Mesodermal cell (in vitro differentiated cells): ENCODE data around the gene UBE2L3. TPM values are rescaled to one million over a fixed set of nuclear protein-coding genes. Genes with fewer than 3 reads are reported as not detected.
A peak's percentile ranks its signal among the peaks of the same experiment; 100 is the strongest.
"Not testable (repeated sequence)": the region's sequence is repeated elsewhere in the genome, so short reads cannot be mapped to it uniquely, and the experiment has no call there.

Experiments used
- H3K27ac ChIP-seq: 2 replicates; pipeline ENCODE4 v1.7.0; 2013; ENCODE audit warnings: mild to moderate bottlenecking, low read depth, low read length, moderate library complexity; ENCODE audit not compliant: severe bottlenecking
- H3K36me3 ChIP-seq: 2 replicates; pipeline ENCODE4 v1.7.1; 2013; ENCODE audit warnings: mild to moderate bottlenecking, low read length, moderate library complexity; ENCODE audit not compliant: control insufficient read depth, insufficient read depth
- H3K4me1 ChIP-seq: one replicate; pipeline ENCODE4 v1.7.1; 2013; ENCODE audit warnings: mild to moderate bottlenecking, low read length; ENCODE audit not compliant: insufficient read depth, control insufficient read depth, poor library complexity, severe bottlenecking
- H3K4me3 ChIP-seq: 2 replicates; pipeline ENCODE4 v1.7.0; 2013; ENCODE audit warnings: low read length, control low read depth, mild to moderate bottlenecking; ENCODE audit not compliant: insufficient read depth, poor library complexity, severe bottlenecking; ENCODE audit errors: extremely low read depth
- H3K9me3 ChIP-seq: 2 replicates; pipeline ENCODE4 v1.7.1; 2013; ENCODE audit warnings: mild to moderate bottlenecking, low read length, moderate library complexity; ENCODE audit not compliant: control insufficient read depth
- WGBS, 2 experiments: methylation state at CpG; one replicate each; pipeline ENCODE4 v1.1.5; 2013; ENCODE audit warnings: missing lambda C conversion rate in 2 of 2; ENCODE audit not compliant: insufficient coverage in 2 of 2; 5-methylcytosine and 5-hydroxymethylcytosine counted together
- polyA plus RNA-seq, 2 experiments: library from polyadenylated mRNA; stranded (reverse); fragments of 50-300 nt; gene quantifications; one replicate each; pipeline ENCODE4 v1.2.3, GENCODE V29; 2013

Gene UBE2L3
- 82.6 TPM for polyA plus RNA-seq (2013, experiment 1 of 2)
- polyA plus RNA-seq (2013, experiment 2 of 2) = 85.4 TPM

DNA sequence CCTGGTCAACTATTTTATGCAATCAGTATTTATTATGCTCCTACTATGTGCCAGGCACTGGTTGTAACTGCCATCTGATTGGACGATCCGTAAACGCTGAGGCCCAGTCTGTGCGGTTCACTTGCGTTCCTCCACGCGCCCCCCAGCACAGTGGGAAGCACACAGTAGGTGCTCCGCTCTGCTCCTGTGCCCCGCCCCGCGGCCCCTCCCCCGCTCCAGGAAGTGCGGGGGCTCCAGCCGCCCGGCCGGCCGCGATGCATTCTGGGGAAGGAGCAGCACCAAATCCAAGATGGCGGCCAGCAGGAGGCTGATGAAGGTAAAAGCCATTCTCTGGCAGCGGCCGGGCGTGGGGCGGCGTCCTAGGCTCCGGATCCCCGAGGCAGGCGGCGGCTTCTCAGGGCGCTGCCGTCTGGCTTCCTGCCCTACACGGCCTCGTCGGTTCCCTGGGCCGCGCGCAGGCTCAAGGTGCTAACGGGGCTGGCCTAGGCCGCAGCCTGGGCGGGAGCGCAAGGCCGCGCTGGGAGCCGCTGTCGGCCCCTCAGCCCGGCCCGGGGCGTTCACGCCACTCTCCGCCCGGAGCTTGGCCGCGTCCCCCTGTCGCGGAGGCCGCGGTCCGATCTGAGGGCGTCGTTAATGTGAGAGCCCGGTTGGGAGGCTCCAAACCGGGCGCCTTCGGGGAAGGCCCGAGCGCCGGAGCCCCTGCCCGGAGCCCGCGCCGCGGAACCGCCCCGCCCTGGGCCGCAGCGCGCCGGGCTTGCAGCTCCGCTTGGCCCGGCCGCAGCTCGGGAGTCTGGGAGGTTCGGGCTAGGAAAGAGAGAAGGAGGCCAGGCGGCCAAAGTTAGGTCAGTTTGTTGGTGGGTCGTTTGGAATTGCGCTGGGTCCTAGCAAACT lies at the start of gene UBE2L3:
UBE2L3 (plus strand) TSS at position 259 of the 891 bp plus-strand sequence; CDS start at position 290, 31 bp downstream.
- peak within 1 kb of the TSS; percentile 82 for H3K27ac ChIP-seq
- H3K4me3 ChIP-seq = peak within 1 kb of the TSS; percentile 93
- 0 to 1% methylated on average over 76 to 81 of the region's 85 CpGs for WGBS, 2 experiments
- H3K9me3 ChIP-seq = no peaks in the 10 kb centered on the region
- H3K4me1 ChIP-seq = peaks cover 18% of the 10 kb centered on the region
- H3K36me3 ChIP-seq = peaks cover 32% of the 10 kb centered on the region

DNA sequence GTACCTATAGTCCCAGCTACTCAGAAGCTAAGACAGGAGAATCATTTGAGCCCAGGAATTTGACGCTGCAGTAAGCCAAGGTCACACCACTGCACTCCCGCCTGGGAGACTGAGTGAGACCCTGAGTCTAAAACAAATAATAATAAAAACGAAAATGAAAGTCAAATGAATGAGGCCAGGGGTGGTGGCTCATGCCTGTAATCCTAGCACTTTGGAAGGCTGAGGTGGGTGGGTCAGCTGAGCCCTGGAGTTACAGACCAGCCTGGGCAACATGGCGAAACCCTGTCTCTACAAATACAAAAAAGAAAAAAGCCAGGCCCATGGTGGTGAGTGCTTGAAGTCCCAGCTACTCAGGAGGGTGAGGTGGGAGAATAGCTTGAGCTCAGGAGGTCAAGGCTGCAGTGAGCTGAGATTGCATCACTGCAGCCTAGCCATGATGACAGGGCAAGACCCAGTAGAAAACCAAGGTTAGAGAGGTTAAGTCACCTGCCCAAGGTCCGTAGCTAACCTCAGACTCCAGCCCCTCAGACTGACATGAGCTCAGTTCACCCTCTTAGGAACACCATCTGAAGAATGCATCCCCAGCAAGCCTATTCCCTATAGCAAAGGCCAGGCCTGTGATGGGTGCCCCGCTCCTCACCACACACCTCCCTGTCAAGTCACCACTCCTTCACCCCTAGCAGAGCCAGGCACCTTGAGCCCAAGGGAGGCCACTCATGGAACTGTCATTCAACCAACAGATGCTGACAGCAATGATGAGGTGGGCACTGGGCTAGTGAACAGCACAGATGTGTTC lies 40.6 kb upstream of the UBE2L3 start:
- not testable (repeated sequence) for H3K4me3 ChIP-seq, H3K9me3 ChIP-seq, H3K36me3 ChIP-seq, H3K4me1 ChIP-seq, H3K27ac ChIP-seq
- no CpG with 5 or more reads among the region's 6 CpGs for WGBS, 2 experiments

DNA sequence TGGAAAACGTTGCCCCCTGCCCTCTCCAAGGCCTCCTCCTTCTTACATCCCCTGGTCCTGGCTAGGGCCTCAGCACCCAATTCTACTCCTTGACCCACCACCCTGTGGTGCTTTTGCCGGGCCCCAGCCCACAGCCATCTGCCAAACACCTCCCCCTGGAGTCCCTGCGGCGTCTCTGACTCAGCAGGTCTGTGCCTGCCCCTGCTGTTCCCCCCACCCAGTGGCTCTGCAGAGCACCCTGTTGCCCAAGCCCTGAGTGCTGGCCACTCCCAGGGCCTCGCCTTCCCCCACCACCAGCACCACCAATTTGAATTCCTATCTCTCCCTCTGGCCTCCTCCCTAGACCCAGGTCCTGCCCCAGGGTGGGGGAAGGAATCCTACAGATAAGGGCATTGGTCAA lies 36.0 kb upstream of the UBE2L3 start:
- H3K4me3 ChIP-seq, H3K4me1 ChIP-seq, H3K9me3 ChIP-seq, H3K27ac ChIP-seq, H3K36me3 ChIP-seq: not testable (repeated sequence)
- WGBS, 2 experiments = no CpG with 5 or more reads among the region's 5 CpGs

DNA sequence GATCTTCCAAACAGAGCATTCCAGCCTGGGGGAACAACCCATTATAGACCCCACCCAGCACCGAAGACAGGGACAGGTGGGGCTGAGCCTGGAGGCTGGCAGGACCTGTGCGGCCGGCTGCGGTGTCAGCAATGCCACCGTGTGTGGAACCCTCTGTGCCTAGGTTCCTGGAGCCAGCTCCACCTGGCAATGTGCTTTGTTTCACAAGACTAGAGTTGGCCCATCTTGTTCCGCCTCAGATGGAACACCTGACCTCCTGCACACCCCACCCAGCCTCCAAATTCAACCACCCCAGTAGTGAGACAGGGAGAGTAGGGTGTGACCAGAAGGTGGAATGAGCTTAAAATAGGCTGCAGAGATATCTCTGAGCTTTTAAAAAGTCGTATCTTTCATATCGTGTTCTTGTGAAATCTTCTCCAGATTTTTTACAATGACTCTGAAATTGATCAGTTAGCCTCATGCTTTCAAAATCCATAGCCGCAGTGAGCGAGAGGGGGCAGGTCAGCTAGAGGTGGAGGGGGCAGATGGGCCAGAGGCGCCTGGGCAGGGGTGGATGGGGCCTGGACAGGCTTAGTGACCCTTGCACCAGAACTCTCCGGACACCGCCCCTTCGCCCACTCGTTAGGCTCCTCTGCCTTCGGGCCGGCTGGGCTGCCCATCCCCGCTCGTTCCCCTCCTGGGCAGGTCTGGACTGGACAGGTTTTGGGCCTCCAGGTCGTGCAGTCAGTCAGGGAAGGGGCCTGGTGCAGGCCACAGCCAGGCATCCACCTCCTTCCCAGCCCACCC lies 34.5 kb upstream of the UBE2L3 start:
- H3K36me3 ChIP-seq, H3K4me1 ChIP-seq, H3K9me3 ChIP-seq, H3K27ac ChIP-seq, H3K4me3 ChIP-seq: not testable (repeated sequence)
- no CpG with 5 or more reads among the region's 20 CpGs for WGBS, 2 experiments

DNA sequence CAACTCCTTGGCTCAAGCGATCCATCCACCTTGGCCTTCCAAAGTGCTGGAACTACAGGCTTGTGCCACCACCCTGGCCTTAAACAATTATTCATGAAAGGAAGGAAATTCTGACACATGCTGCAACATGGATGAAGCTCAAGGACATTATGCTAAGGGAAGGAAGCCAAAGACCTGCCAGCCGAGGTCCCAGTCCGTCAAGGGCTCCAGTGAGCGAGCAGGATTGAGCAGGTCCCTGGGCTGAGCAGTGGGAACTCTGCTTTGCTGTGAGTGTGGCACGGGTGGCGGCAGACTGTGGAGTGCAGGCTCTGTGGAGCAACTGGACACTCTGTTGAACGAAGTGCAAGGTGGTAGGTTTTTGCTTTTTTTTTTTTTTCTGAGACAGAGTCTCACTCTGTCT lies 27.7 kb upstream of the UBE2L3 start:
- not testable (repeated sequence) for H3K27ac ChIP-seq, H3K9me3 ChIP-seq, H3K4me1 ChIP-seq, H3K4me3 ChIP-seq, H3K36me3 ChIP-seq
- WGBS, 2 experiments = no CpG with 5 or more reads among the region's 7 CpGs

DNA sequence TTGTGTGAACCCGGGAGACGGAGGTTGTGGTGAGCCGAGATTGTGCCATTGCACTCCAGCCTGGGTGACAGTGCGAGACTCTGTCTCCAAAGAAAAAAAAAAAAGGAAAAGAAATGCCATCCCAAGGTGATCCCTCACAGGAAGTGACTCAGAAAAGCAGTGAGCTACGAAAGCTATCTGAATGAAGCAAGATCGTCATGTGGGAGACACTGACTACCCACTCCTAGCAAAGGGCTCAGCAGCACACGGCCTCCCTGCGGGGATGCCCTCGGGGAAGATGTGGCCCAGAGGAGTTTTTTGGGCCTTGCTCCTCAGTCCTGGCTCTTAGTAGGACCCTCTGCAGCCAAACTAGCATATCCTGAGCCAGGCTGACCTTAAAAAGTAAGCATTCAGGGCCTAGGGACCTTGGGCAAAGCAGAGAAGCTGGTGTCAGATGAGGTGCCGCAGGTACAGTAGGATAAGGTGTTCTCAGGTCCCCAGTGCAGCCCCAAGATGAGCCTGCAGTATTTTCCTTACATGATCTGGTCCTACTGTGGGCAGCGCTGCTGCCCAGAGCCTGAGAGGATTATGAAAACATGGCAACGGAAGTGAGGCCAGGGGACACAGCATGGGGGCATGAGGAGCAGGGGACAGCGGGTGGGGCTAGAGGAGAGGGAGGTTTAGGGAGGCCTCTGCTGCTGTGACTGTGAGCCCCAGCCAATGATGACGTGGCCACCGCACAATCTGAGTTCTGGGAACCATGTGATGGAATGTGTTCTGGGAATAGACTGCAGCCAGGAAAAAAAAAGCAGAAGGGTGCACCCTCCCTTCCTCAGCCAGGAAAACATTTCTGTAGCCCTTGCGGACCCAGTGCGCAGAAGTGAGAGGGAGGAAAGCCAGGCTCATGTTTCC lies 22.8 kb upstream of the UBE2L3 start:
- H3K27ac ChIP-seq, H3K36me3 ChIP-seq, H3K9me3 ChIP-seq, H3K4me3 ChIP-seq, H3K4me1 ChIP-seq: not testable (repeated sequence)
- WGBS, 2 experiments = 100% methylated on average over 1 of the region's 17 CpGs

DNA sequence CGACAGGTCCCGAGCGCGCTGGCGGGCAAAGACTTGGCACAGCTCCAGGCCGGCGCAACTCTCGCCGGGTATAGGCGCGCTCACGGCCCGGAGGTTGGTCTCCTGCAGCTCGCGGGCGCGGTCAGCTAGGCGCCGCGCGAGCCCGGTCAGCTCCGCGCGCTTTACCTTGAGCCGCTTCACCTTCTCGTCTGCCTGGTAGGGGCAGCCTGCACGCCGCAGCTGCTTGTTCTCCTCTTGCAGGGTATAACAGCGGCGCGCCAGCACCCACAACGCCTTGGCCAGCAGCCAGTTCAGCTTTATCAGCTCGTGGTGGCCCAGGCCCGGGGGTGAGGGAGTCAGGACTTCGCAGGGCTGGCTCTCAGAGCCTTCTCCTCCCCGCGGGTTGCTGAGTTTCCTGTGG lies 18.0 kb upstream of the UBE2L3 start:
- H3K36me3 ChIP-seq, H3K4me1 ChIP-seq, H3K27ac ChIP-seq, H3K9me3 ChIP-seq, H3K4me3 ChIP-seq: not testable (repeated sequence)
- WGBS, 2 experiments = no CpG with 5 or more reads among the region's 38 CpGs

DNA sequence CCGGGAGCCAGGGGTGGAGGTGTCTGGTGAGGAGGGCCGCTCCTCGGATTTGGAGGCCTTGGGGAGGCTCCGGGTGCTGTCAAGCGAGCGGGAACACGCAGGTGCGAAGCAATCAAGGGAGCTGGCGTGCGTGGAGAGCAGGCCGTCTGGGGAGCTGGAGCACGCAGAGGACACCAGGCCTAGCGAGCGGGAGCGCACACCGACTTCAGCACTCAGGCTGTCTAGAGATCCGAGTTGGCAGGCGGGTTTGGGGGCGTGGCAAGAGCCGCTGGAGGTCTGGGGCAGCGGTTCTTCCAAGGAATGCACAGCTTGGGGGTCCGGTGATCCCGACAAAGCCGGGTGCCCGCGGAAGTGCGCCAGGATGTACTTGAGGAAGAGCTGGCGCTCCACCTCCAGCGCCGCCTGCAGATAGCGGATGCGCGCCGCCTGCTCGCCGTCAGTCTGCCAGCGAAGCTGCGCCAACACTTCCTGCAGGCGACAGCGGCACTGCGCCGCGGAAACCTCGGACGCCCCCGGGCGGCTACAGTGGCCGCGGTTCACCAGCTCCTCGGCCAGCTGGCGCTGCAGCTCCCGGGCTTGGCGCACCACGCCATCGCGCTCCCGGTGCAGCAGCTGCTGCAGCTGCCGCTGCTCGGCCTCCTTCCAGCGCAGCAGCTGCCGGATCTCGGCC lies 17.4 kb upstream of the UBE2L3 start:
- not testable (repeated sequence) for H3K27ac ChIP-seq, H3K4me3 ChIP-seq, H3K9me3 ChIP-seq, H3K4me1 ChIP-seq, H3K36me3 ChIP-seq
- WGBS, 2 experiments = no CpG with 5 or more reads among the region's 62 CpGs

DNA sequence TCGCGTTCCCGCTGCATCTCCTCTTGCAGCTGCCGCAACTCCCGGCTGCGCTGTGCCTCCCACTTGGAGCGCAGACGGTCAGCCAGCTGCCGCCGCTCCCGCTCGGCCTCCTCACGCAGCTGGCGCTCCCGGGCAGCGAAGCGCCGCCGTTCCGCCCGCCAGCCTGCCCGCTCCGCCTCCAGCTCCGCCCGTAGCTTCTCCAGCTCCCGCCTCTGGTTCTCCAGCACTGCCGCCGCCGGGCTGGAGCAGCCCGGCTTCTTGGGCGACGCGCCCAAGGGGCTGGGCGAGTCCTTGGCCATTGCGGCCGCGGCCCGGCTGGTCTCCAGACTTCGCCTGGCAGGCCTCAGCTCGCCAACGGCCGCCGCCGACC lies 16.9 kb upstream of the UBE2L3 start:
- H3K4me3 ChIP-seq, H3K27ac ChIP-seq, H3K4me1 ChIP-seq, H3K36me3 ChIP-seq, H3K9me3 ChIP-seq: not testable (repeated sequence)
- WGBS, 2 experiments = no CpG with 5 or more reads among the region's 44 CpGs
